CD4-positive, alpha-beta T cell (primary cell): ENCODE data around the gene AKIRIN1. TPM values are rescaled to one million over a fixed set of nuclear protein-coding genes. Genes with fewer than 3 reads are reported as not detected.
"Not testable (repeated sequence)": the region's sequence is repeated elsewhere in the genome, so short reads cannot be mapped to it uniquely, and the experiment has no call there.

Experiments
- ATAC-seq: fragments of 200-7000 bp; cut with Tn5 transposase; one replicate; pipeline ENCODE4 v1.10.0; 2022; ENCODE audit warnings: mild to moderate bottlenecking; ENCODE audit not compliant: poor library complexity
- CTCF ChIA-PET: fragments of 350-600 bp; sonication (Branson Sonifier 250); formaldehyde crosslinking; loops from one replicate; lab custom pipeline; 2021; ENCODE audit warnings: antibody characterized with exemption, inconsistent platforms; lab: Charles Lee
- POLR2A ChIA-PET: fragments of 350-600 bp; sonication (Branson Sonifier 250); formaldehyde crosslinking; loops from one replicate; lab custom pipeline; 2021; ENCODE audit warnings: antibody characterized with exemption, inconsistent platforms; lab: Charles Lee
- DNase-seq, 14 experiments: peaks; one replicate each; pipeline ENCODE4 v3.0.0-alpha.2; 2013 to 2020; ENCODE audit warnings: mixed read lengths in 2 of 14
- H3K27ac ChIP-seq, 2 donors: one replicate each; pipeline versions ENCODE4 v1.5.1 to v1.7.0; 2013; ENCODE audit warnings: low read length in 2 of 2, low read depth in 1 of 2, mild to moderate bottlenecking in 1 of 2
- H3K27me3 ChIP-seq, 2 experiments: 1 replicate in 1 of 2; 2 replicates in 1 of 2; pipeline versions ENCODE4 v1.6.1 to v1.7.0; 2013; ENCODE audit warnings: low read length in 2 of 2, control low read depth in 1 of 2, mild to moderate bottlenecking in 1 of 2, moderate library complexity in 1 of 2; ENCODE audit not compliant: insufficient read depth in 2 of 2, control insufficient read depth in 1 of 2
- H3K36me3 ChIP-seq: one replicate; pipeline ENCODE4 v1.6.1; 2013; ENCODE audit warnings: low read length, control low read depth; ENCODE audit not compliant: insufficient read depth
- H3K4me1 ChIP-seq: one replicate; pipeline ENCODE4 v1.6.1; 2013; ENCODE audit warnings: low read length, control low read depth; ENCODE audit not compliant: insufficient read depth
- H3K4me3 ChIP-seq: one replicate; pipeline ENCODE4 v1.5.1; 2013; ENCODE audit warnings: mild to moderate bottlenecking, low read length, moderate library complexity
- H3K9me3 ChIP-seq, 2 experiments: 1 replicate in 1 of 2; 2 replicates in 1 of 2; pipeline versions ENCODE4 v1.6.1 to v1.7.0; 2013; ENCODE audit warnings: low read length in 2 of 2, mild to moderate bottlenecking in 2 of 2, control low read depth in 1 of 2, moderate library complexity in 1 of 2; ENCODE audit not compliant: control insufficient read depth in 1 of 2, insufficient read depth in 1 of 2
- H3K27ac Mint-ChIP-seq: one replicate; pipeline ENCODE4 v1.8.0; 2020; ENCODE audit warnings: mixed read lengths
- H3K27me3 Mint-ChIP-seq: one replicate; pipeline ENCODE4 v1.8.0; 2021; ENCODE audit warnings: mixed read lengths
- H3K36me3 Mint-ChIP-seq: one replicate; pipeline ENCODE4 v1.8.0; 2021; ENCODE audit warnings: low read depth, mixed read lengths
- H3K4me1 Mint-ChIP-seq: one replicate; pipeline ENCODE4 v1.8.0; 2021; ENCODE audit warnings: low read depth, mixed read lengths
- H3K4me3 Mint-ChIP-seq: one replicate; pipeline ENCODE4 v1.8.0; 2020; ENCODE audit warnings: mild to moderate bottlenecking, mixed read lengths
- H3K9me3 Mint-ChIP-seq: one replicate; pipeline ENCODE4 v1.8.0; 2020; ENCODE audit warnings: mixed read lengths
- intact Hi-C, 2 experiments: fragments of 100-400 bp; cut with DNase I in 1 of 2; cut with micrococcal nuclease in 1 of 2; formaldehyde crosslinking; loops; one replicate each; pipeline versions ENCODE4 v1.15.1 to v1.9.0; 2023 to 2025; cut with DNase I, micrococcal nuclease
- total RNA-seq, 174 experiments: library from RNA in 2 of 174; stranded (reverse) in 2 of 174; gene quantifications; one replicate each; pipeline ENCODE4 v1.2.3 and lab custom pipeline; 2021 to 2026
- TF ChIP-seq, protein P1 (sequence below): fragments of 200-600 bp; IDR thresholded peaks from one replicate; pipeline ENCODE4 v1.8.0; 2022; ENCODE audit warnings: antibody characterized with exemption, mild to moderate bottlenecking

AKIRIN1 gene
- total RNA-seq, 2 experiments from 2014 or later, result 108 to 112 TPM

DNA sequence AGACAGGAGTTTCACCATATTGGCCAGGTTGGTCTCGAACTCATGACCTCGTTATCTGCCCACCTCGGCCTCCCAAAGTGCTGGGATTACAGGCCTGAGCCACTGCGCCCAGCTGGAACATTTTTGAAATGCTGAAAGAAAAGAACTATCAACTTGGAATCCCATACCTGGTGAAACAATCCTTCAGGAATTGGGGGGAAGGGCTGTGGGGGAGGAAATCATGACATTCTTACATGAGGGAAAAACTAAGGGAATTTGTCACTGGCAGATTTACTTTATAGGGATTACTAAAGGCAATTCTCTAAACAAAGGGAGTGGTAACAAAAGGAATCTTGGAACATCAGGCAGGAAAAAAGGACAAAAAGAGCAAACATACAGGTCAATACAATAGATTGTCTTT lies 60.9 kb downstream of the AKIRIN1 start:
- Mint-ChIP-seq H3K4me1 (peaks cover 7% of the 10 kb centered on the region), H3K4me3 (no peak overlapping the region), H3K27me3 (no peaks in the 10 kb centered on the region), H3K36me3 (peaks cover 30% of the 10 kb centered on the region), H3K27ac (no peak overlapping the region), H3K9me3 (no peaks in the 10 kb centered on the region)
- H3K36me3 ChIP-seq, result peaks cover 5% of the 10 kb centered on the region
- no peaks in the 10 kb centered on the region for H3K27me3 ChIP-seq
- DNase-seq (no peak), ATAC-seq (no peak)
- no peak overlapping the region for H3K4me3 ChIP-seq
- no peaks in the 10 kb centered on the region for H3K9me3 ChIP-seq
- CTCF ChIA-PET, result no interaction called here
- intact Hi-C loops, result no loop called here
- TF ChIP-seq, protein P1, sequence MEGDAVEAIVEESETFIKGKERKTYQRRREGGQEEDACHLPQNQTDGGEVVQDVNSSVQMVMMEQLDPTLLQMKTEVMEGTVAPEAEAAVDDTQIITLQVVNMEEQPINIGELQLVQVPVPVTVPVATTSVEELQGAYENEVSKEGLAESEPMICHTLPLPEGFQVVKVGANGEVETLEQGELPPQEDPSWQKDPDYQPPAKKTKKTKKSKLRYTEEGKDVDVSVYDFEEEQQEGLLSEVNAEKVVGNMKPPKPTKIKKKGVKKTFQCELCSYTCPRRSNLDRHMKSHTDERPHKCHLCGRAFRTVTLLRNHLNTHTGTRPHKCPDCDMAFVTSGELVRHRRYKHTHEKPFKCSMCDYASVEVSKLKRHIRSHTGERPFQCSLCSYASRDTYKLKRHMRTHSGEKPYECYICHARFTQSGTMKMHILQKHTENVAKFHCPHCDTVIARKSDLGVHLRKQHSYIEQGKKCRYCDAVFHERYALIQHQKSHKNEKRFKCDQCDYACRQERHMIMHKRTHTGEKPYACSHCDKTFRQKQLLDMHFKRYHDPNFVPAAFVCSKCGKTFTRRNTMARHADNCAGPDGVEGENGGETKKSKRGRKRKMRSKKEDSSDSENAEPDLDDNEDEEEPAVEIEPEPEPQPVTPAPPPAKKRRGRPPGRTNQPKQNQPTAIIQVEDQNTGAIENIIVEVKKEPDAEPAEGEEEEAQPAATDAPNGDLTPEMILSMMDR, result no peak
- H3K27ac ChIP-seq, result no peak overlapping the region
- no peaks in the 10 kb centered on the region for H3K4me1 ChIP-seq
- POLR2A ChIA-PET, result no interaction called here

DNA sequence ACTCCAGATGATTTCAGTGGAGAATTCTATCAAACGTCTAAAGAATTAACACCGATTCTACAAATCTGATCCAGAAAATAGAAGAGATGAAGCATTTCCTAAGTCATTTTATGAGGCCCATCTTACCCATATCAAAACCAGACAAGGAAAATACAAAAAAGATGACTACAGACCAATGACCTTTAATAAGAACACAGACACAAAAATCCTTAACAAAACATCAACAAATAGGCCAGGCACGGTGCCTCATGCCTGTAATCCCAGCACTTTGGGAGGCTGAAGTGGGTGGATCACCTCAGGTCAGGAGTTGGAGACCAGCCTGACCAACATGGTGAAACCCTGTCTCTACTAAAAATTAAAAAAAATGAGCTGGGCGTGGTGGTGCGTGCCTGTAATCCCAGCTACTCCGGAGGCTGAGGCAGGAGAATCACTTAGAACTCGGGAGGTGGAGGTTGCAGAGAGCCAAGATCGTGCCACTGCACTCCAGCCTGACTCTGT lies 64.2 kb downstream of the AKIRIN1 start:
- intact Hi-C loops, H3K27ac ChIP-seq, H3K27ac Mint-ChIP-seq, H3K27me3 ChIP-seq, H3K4me1 ChIP-seq, H3K4me3 Mint-ChIP-seq, H3K36me3 ChIP-seq, POLR2A ChIA-PET, H3K9me3 Mint-ChIP-seq, H3K4me1 Mint-ChIP-seq, H3K4me3 ChIP-seq, H3K9me3 ChIP-seq, CTCF ChIA-PET, ATAC-seq, H3K27me3 Mint-ChIP-seq, DNase-seq: not testable (repeated sequence)
- H3K36me3 Mint-ChIP-seq, result peaks cover 16% of the 10 kb centered on the region

Other genes with a start within 250 kb of the AKIRIN1 start
- gene RRAGC, start 131.5 kb upstream of the AKIRIN1 start, total RNA-seq, result 10 to 100 TPM in 1 of 2 experiments, 1 to 10 TPM in 1; 9.2 to 11.4 TPM
- 1 to 10 TPM; 1.5 to 2.2 TPM for gene MYCBP, start 117.9 kb upstream of the AKIRIN1 start, total RNA-seq
- gene GJA9, start 109.7 kb upstream of the AKIRIN1 start, total RNA-seq, result not detected
- gene RHBDL2, start 49.4 kb upstream of the AKIRIN1 start, total RNA-seq, result not detected
- gene NDUFS5, start 35.1 kb downstream of the AKIRIN1 start, total RNA-seq, result 100 to 1,000 TPM; 153 to 156 TPM
- gene MACF1, start 213.4 kb downstream of the AKIRIN1 start, total RNA-seq, result 100 to 1,000 TPM; 248 to 252 TPM